GM12875 (cell line): Measurements from ENCODE around the gene CCDC88C.

ENCODE experiments used
- H3K4me3 ChIP-seq: one replicate; pipeline ENCODE4 v1.5.1; 2011; ENCODE audit warnings: low read depth, low read length, control low read depth
- TF ChIP-seq, protein P1 (sequence below): IDR thresholded peaks from 2 replicates; pipeline ENCODE4 v1.5.1; 2011; ENCODE audit warnings: low read depth, mild to moderate bottlenecking, control low read depth, inconsistent platforms, low read length, moderate library complexity, borderline replicate concordance; ENCODE audit not compliant: insufficient read depth

The CCDC88C gene

DNA sequence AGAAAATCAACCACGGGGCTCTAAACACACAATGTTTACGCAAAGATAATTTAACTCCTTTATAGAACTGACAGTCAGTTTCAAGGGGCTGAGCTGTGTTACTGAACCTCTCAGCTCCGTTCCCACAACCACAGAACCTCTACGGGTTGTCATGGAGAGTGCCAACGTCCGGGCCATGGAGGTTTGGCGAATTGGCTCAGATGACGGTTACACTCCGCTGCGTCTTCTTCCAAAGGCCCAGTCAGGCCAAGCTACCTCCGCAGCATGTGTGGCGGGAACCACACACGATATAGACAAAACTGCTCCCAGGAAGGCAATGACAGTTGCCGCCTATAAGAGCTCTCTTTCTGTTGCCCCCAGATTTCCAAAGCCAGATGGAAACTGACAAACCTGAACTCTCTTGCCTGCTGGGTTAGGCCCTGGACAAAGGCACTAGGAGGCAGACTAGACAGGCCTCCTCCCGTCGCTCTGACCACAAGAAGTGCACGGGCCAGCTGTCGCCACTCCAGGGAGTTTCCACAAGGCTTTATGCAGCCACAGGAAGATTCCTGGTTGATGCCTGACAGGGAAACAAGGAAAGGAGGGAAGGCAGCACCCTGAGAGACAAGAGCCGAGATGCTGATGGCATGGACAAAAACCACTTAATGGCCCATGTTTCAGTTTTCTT, 30.3 kb downstream of the CCDC88C start:
- H3K4me3 ChIP-seq = no peak overlapping the region
- TF ChIP-seq, protein P1, sequence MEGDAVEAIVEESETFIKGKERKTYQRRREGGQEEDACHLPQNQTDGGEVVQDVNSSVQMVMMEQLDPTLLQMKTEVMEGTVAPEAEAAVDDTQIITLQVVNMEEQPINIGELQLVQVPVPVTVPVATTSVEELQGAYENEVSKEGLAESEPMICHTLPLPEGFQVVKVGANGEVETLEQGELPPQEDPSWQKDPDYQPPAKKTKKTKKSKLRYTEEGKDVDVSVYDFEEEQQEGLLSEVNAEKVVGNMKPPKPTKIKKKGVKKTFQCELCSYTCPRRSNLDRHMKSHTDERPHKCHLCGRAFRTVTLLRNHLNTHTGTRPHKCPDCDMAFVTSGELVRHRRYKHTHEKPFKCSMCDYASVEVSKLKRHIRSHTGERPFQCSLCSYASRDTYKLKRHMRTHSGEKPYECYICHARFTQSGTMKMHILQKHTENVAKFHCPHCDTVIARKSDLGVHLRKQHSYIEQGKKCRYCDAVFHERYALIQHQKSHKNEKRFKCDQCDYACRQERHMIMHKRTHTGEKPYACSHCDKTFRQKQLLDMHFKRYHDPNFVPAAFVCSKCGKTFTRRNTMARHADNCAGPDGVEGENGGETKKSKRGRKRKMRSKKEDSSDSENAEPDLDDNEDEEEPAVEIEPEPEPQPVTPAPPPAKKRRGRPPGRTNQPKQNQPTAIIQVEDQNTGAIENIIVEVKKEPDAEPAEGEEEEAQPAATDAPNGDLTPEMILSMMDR = no peak

DNA sequence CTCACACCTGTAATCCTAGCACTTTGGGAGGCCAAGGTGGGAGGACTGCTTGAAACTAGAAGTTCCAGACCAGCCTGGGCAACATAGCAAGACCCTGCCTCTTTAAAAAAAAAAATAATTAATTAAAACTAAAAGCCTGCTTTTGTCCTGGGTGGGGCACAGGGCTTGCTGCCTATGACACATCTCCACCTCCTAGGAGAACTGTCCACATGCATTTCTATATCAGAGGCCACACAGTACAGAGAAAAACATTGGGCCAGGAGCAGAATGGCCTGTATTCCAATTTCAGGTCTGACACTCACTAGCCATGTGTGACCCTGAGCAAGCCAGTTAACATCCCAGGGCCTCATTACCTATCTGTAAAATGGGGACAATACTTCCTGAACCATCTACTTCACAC, 31.9 kb downstream of the CCDC88C start:
- TF ChIP-seq, protein P1 = no peak
- H3K4me3 ChIP-seq = no peak overlapping the region

DNA sequence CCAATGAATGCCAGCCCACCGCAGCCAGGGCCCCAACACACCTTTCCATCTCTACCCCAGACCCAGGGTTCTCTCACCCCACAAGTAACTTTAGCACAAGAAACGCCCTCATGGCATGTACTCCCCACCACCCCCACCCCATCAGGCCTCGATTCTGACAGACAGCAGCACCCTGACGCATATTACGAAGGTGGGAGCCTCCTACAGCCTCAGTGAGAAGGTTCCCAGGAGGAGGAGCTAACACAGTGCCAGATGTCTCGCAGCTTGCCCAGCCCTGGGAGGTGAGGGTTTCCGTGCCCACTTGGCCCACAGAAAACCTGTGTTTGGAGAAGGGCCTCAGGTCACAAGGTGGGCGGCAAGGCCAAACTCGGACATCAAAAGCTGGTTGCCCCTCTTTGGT, 32.4 kb downstream of the CCDC88C start:
- TF ChIP-seq, protein P1 = no peak

DNA sequence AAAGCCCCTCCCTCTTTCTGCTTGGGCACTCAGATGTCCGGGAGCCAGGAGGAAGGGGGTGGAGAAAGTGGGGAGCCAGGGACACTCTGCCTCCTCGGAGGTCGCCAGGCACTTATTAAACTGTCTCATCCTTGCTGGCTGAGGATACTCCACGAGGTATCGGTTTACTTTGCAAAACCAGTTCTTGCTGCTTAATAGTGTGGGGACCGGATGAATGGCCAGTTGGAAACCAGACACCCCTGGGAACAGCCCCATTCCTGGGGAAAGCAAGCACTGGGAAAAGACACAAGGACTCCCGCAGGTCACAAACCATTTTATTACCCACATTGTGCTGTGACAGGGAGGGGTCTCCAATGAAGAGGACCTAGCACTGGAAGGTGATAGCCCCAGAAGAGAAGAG, 34.2 kb downstream of the CCDC88C start:
- no peak overlapping the region for H3K4me3 ChIP-seq
- TF ChIP-seq, protein P1 = no peak

More for the DNA sequence above, 32.4 kb downstream of the CCDC88C start:
- H3K4me3 ChIP-seq = no peak overlapping the region

DNA sequence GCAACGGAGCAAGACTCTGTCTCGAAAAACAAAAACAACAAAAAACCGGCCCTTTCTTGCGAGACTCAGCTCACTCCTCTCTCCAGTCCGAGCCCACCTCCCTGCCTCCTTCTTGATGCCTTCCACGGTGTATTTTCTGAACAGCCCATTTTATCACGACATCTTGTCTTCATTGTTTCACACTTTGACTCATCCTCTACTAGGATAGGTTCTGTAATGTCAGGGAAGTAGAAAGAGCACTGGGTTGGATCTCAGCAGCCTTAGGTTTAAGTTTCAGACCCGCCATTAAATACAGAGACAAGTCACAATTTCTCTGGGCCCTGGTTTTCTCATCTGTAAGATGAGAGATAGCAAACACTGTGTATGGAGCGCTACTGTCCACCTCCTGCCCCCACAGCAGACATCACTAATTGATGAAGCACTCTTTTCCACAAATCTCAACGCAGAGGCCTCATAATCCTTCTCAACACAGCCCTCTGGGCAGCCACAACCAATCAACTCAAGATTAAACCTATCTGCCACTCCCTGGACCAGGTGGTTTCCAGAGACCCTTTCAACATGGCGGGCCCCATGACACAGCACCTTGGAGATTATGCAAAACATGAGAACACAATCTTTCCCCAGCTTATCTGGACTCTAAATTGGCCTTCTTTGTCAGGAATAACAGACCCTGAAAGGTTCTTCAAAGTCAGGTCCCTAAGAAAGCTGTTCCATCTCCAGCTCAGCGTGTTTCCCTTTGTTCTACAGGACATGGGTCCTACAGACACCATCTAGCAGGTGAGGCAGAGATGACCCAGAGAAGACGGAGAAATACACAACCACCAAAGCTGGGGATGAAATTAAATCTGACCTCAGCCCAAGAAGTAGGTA, 35.6 kb downstream of the CCDC88C start:
- TF ChIP-seq, protein P1 = no peak
- H3K4me3 ChIP-seq = no peak overlapping the region

DNA sequence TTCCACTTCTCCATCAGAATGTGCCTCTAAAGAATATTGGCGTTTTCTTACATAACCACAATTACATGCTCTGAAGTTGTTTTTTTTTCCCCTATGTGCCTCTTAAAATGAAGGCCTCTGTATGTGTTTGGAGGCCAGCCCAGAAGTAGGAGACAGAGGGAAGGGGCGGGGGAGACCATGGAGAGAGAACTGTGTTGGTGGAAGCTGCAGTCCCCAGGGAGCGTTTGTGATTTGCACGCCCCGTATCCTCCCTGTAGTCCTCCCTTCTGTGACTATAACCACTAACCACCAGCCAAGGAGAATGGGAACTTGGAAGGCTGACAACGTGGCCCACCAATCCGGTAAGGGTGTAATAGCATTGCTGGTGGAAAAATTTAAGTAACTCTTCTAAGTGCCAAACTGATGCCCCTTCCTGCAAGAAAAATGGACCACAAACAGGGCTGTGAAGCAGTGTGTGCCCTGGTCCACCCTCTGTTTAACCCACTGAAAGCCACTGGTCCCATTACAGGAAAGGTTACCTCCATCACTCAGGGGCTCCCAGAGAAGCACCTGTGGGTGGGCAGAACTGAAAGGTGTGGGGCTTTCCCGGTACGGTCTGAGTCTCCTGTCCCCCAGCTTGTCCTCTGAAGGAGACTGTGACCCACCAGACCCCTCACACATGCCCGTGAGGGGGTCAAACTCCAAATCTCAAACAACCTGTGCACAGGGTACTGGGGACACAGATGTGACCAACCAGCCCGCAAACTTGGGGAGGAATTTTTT, 36.8 kb downstream of the CCDC88C start:
- no peak overlapping the region for H3K4me3 ChIP-seq
- TF ChIP-seq, protein P1 = no peak

DNA sequence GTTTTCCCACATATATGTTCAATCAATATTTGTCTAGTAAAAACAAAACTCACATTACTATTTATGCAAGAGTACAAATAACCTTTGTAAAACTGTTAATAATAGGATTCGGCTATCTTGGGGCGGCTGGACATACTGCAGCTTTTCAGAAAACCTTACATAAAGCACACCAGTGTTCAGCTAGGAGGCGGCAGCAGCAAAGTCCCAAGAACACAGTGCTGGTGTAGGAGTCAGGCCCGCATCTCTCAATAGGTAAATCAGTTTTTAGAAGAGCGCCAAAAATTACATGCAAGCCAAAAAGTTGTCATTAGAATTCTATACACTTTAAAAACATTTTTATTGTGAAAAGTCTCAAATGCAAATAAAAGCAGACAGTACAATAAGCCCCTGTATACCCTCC, 37.5 kb downstream of the CCDC88C start:
- TF ChIP-seq, protein P1 = no peak
- no peak overlapping the region for H3K4me3 ChIP-seq
